HEK293 (cell line): ENCODE results near the gene GJB3.

ENCODE experiments used
- CTCF ChIA-PET: fragments of 350-600 bp; formaldehyde crosslinking; extraction: SDS; loops from one replicate; lab custom pipeline; 2021; ENCODE audit warnings: antibody characterized with exemption; lab: Yijun Ruan, JAX
- POLR2A ChIA-PET: fragments of 300-600 bp; formaldehyde crosslinking; extraction: SDS; loops from one replicate; lab custom pipeline; 2020; ENCODE audit warnings: antibody characterized with exemption, inconsistent platforms; lab: Yijun Ruan, JAX
- H3K27ac ChIP-seq: fragments of 200-500 bp; sonication (Bioruptor generic); 2 replicates; pipeline ENCODE4 v1.5.1; 2014; ENCODE audit warnings: low read depth, low read length, control low read depth, inconsistent platforms; ENCODE audit errors: extremely low read depth
- H3K36me3 ChIP-seq, 2 experiments: fragments of 200-500 bp in 1 of 2; sonication (Bioruptor generic) in 1 of 2; 1 replicate in 1 of 2; 2 replicates in 1 of 2; pipeline ENCODE4 v1.5.1; 2014 to 2017; ENCODE audit warnings: inconsistent platforms in 2 of 2, low read length in 2 of 2; ENCODE audit not compliant: control insufficient read depth in 2 of 2, insufficient read depth in 1 of 2
- H3K4me1 ChIP-seq: fragments of 200-500 bp; sonication (Bioruptor generic); 2 replicates; pipeline ENCODE4 v1.5.1; 2014; ENCODE audit warnings: mild to moderate bottlenecking, low read length, inconsistent platforms; ENCODE audit not compliant: control insufficient read depth, insufficient read depth
- H3K4me3 ChIP-seq: 2 replicates; pipeline ENCODE4 v1.5.1; 2011; ENCODE audit warnings: low read depth, mild to moderate bottlenecking, control low read depth, low read length, moderate library complexity
- H3K9me3 ChIP-seq: fragments of 200-500 bp; sonication (Bioruptor generic); 2 replicates; pipeline ENCODE4 v1.5.1; 2014; ENCODE audit warnings: low read depth, low read length, inconsistent platforms; ENCODE audit not compliant: control insufficient read depth, insufficient read depth
- EGR2 ChIP-seq: fragments of 450-650 bp; formaldehyde crosslinking; IDR thresholded peaks from 2 replicates; pipeline ENCODE4 v1.5.1; 2016; ENCODE audit warnings: low read depth, missing biosample characterization, missing genetic modification characterization
- FEZF1 ChIP-seq: fragments of 450-650 bp; formaldehyde crosslinking; IDR thresholded peaks from 2 replicates; pipeline ENCODE4 v1.5.1; 2016; ENCODE audit warnings: missing biosample characterization, missing genetic modification characterization
- GLI4 ChIP-seq: fragments of 450-650 bp; formaldehyde crosslinking; IDR thresholded peaks from 2 replicates; pipeline ENCODE4 v1.5.1; 2016; ENCODE audit warnings: missing biosample characterization, missing genetic modification characterization
- ZBTB1 ChIP-seq: fragments of 450-650 bp; formaldehyde crosslinking; IDR thresholded peaks from 2 replicates; pipeline ENCODE4 v1.5.1; 2016; ENCODE audit warnings: missing biosample characterization, missing genetic modification characterization
- ZFHX2 ChIP-seq: fragments of 450-650 bp; formaldehyde crosslinking; conservative IDR thresholded peaks from 2 replicates; pipeline ENCODE4 v1.5.1; 2016; ENCODE audit warnings: missing biosample characterization, missing genetic modification characterization
- ZNF112 ChIP-seq: fragments of 450-650 bp; formaldehyde crosslinking; IDR thresholded peaks from 2 replicates; pipeline ENCODE4 v1.5.0; 2017; ENCODE audit warnings: missing biosample characterization, missing genetic modification characterization
- ZNF266 ChIP-seq: fragments of 450-650 bp; formaldehyde crosslinking; IDR thresholded peaks from 2 replicates; pipeline ENCODE4 v1.5.1; 2016; ENCODE audit warnings: missing biosample characterization, missing genetic modification characterization, low read depth
- ZNF366 ChIP-seq: fragments of 450-650 bp; formaldehyde crosslinking; conservative IDR thresholded peaks from 2 replicates; pipeline ENCODE4 v1.5.1; 2016; ENCODE audit warnings: missing biosample characterization, missing genetic modification characterization
- ZNF521 ChIP-seq: fragments of 450-650 bp; formaldehyde crosslinking; IDR thresholded peaks from 2 replicates; pipeline ENCODE4 v1.5.1; 2017; ENCODE audit warnings: missing biosample characterization, mild to moderate bottlenecking, missing genetic modification characterization
- ZNF529 ChIP-seq: fragments of 450-650 bp; formaldehyde crosslinking; IDR thresholded peaks from 2 replicates; pipeline ENCODE4 v1.5.1; 2017; ENCODE audit warnings: missing genetic modification characterization, missing biosample characterization; ENCODE audit not compliant: insufficient replicate concordance
- ZNF658 ChIP-seq: fragments of 450-650 bp; formaldehyde crosslinking; IDR thresholded peaks from 2 replicates; pipeline ENCODE4; 2016; ENCODE audit warnings: missing biosample characterization, missing genetic modification characterization
- TF ChIP-seq, protein P1 (sequence below): fragments of 450-650 bp; formaldehyde crosslinking; IDR thresholded peaks from 2 replicates; pipeline ENCODE4 v1.5.1; 2016; ENCODE audit warnings: missing biosample characterization, missing genetic modification characterization, borderline replicate concordance
- TF ChIP-seq, protein P2 (sequence below): fragments of 450-650 bp; formaldehyde crosslinking; IDR thresholded peaks from 2 replicates; pipeline ENCODE4 v1.5.1; 2016; ENCODE audit warnings: missing biosample characterization, missing genetic modification characterization
- TF ChIP-seq, protein P3 (sequence below): IDR thresholded peaks from 2 replicates; pipeline ENCODE4 v1.6.1; 2011; ENCODE audit warnings: mild to moderate bottlenecking, low read depth, low read length, borderline replicate concordance
- TF ChIP-seq, protein P4 (sequence below): fragments of 450-650 bp; formaldehyde crosslinking; optimal IDR thresholded peaks from 2 replicates; pipeline ENCODE3; 2016; ENCODE audit warnings: missing biosample characterization, mild to moderate bottlenecking, missing genetic modification characterization

GJB3 gene

DNA sequence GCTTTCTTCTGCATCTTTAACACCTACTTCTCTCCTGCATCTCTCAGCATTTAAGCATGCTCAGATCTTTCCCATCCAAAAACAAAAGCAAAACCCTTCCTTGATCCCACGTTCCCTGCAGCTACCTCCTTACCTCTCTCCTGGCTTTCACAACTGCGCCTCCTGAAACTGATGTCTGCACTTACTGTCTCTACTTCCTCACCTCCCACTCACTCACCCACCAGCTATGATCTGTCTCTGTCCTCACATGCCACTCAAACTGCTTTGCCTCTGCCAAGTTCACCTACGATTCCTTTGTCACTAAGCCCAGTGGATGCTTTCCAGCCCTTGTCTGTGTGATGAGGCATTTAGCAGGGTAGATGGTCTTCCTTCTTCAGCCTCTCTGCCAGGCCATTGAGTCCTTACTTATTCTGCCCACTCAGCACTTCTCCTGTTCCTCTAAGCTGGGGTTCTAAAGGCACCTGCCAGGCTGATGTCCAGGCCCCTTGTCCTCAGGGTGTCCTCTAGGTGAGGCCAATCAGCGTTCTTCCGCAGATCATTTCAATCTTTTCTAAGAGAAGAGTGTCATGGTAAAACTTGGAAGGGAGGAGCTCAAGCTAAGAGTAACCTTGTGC is 10.0 kb upstream of the GJB3 start:
- Histone ChIP-seq H3K9me3 (no peaks in the 10 kb centered on the region), H3K4me3 (no peak overlapping the region), H3K4me1 (no peaks in the 10 kb centered on the region), H3K36me3 (no peaks in the 10 kb centered on the region), H3K27ac (no peak overlapping the region)
- POLR2A ChIA-PET = no interaction called here
- CTCF ChIA-PET = interaction anchor here (1.0 kb wide), 1 partner anchor 15 kb away, joined by 3 read pairs; no protein-coding TSS in a partner anchor
- TF ChIP-seq ZNF529 (tag by site-specific recombination) (no peak), ZNF366 (tag by site-specific recombination) (no peak), EGR2 (tag by site-specific recombination) (peak; percentile 98), ZNF521 (tag by site-specific recombination) (no peak), FEZF1 (tag by site-specific recombination) (no peak), ZFHX2 (peak; percentile 87), GLI4 (no peak), ZNF112 (tag by site-specific recombination) (no peak), ZBTB1 (tag by site-specific recombination) (no peak), ZNF266 (no peak)
- TF ChIP-seq, protein P1, sequence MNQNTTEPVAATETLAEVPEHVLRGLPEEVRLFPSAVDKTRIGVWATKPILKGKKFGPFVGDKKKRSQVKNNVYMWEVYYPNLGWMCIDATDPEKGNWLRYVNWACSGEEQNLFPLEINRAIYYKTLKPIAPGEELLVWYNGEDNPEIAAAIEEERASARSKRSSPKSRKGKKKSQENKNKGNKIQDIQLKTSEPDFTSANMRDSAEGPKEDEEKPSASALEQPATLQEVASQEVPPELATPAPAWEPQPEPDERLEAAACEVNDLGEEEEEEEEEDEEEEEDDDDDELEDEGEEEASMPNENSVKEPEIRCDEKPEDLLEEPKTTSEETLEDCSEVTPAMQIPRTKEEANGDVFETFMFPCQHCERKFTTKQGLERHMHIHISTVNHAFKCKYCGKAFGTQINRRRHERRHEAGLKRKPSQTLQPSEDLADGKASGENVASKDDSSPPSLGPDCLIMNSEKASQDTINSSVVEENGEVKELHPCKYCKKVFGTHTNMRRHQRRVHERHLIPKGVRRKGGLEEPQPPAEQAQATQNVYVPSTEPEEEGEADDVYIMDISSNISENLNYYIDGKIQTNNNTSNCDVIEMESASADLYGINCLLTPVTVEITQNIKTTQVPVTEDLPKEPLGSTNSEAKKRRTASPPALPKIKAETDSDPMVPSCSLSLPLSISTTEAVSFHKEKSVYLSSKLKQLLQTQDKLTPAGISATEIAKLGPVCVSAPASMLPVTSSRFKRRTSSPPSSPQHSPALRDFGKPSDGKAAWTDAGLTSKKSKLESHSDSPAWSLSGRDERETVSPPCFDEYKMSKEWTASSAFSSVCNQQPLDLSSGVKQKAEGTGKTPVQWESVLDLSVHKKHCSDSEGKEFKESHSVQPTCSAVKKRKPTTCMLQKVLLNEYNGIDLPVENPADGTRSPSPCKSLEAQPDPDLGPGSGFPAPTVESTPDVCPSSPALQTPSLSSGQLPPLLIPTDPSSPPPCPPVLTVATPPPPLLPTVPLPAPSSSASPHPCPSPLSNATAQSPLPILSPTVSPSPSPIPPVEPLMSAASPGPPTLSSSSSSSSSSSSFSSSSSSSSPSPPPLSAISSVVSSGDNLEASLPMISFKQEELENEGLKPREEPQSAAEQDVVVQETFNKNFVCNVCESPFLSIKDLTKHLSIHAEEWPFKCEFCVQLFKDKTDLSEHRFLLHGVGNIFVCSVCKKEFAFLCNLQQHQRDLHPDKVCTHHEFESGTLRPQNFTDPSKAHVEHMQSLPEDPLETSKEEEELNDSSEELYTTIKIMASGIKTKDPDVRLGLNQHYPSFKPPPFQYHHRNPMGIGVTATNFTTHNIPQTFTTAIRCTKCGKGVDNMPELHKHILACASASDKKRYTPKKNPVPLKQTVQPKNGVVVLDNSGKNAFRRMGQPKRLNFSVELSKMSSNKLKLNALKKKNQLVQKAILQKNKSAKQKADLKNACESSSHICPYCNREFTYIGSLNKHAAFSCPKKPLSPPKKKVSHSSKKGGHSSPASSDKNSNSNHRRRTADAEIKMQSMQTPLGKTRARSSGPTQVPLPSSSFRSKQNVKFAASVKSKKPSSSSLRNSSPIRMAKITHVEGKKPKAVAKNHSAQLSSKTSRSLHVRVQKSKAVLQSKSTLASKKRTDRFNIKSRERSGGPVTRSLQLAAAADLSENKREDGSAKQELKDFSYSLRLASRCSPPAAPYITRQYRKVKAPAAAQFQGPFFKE (tag by site-specific recombination) = no peak
- TF ChIP-seq, protein P2, sequence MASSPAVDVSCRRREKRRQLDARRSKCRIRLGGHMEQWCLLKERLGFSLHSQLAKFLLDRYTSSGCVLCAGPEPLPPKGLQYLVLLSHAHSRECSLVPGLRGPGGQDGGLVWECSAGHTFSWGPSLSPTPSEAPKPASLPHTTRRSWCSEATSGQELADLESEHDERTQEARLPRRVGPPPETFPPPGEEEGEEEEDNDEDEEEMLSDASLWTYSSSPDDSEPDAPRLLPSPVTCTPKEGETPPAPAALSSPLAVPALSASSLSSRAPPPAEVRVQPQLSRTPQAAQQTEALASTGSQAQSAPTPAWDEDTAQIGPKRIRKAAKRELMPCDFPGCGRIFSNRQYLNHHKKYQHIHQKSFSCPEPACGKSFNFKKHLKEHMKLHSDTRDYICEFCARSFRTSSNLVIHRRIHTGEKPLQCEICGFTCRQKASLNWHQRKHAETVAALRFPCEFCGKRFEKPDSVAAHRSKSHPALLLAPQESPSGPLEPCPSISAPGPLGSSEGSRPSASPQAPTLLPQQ = no peak
- TF ChIP-seq, protein P3, sequence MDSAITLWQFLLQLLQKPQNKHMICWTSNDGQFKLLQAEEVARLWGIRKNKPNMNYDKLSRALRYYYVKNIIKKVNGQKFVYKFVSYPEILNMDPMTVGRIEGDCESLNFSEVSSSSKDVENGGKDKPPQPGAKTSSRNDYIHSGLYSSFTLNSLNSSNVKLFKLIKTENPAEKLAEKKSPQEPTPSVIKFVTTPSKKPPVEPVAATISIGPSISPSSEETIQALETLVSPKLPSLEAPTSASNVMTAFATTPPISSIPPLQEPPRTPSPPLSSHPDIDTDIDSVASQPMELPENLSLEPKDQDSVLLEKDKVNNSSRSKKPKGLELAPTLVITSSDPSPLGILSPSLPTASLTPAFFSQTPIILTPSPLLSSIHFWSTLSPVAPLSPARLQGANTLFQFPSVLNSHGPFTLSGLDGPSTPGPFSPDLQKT = no peak
- TF ChIP-seq, all 188 proteins: peak for 2

DNA sequence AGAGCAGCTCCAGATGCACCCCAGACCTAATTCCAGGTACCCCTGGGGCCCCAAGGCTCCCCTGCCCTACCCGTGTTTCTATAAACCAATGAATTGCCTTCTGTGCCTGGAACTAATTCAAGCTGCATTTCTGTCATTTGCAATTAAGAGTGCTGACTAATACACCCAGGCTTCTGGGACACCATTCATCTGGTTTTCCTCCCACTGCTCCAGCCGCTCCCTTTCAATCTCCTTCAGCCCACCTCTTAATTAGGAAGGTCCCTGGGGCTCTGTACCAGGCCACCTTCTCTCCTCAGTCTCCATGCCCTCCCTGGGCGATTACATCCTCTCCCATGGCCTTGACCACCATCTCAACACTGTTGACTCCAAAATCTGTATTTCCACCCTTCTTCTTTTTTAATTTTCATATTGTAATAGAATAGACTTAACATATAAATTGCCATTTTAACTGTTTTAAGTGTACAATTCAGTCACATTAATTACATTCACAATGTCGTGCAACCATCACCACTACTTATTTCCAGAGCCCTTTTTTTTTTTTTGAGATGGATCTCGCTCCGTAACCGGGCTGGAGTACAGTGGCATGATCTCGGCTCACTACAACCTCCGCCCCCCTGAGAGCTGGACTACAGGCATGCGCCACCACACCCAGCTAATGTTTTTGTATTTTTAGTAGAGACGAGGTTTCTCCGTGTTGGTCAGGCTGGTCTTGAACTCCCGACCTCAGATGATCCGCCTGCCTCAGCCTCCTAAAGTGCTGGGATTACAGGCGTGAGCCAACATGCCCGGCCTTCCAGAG is 9.2 kb upstream of the GJB3 start:
- Histone ChIP-seq H3K27ac (no peak overlapping the region), H3K36me3 (no peaks in the 10 kb centered on the region)
- TF ChIP-seq EGR2 (tag by site-specific recombination) (peak; percentile 67), ZNF658 (tag by site-specific recombination) (no peak), ZFHX2 (peak; percentile 28)
- TF ChIP-seq, protein P4, sequence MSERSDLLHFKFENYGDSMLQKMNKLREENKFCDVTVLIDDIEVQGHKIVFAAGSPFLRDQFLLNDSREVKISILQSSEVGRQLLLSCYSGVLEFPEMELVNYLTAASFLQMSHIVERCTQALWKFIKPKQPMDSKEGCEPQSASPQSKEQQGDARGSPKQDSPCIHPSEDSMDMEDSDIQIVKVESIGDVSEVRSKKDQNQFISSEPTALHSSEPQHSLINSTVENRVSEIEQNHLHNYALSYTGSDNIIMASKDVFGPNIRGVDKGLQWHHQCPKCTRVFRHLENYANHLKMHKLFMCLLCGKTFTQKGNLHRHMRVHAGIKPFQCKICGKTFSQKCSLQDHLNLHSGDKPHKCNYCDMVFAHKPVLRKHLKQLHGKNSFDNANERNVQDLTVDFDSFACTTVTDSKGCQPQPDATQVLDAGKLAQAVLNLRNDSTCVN (tag by site-specific recombination) = no peak
- TF ChIP-seq, all 188 proteins: peak for 2
- ChIA-PET POLR2A (no interaction called here), CTCF (interaction anchor here (1.0 kb wide), 1 partner anchor 14 kb away, joined by 3 read pairs; no protein-coding TSS in a partner anchor)
- no peak overlapping the region for H3K4me3 ChIP-seq
- H3K4me1 ChIP-seq = no peaks in the 10 kb centered on the region
- no peaks in the 10 kb centered on the region for H3K9me3 ChIP-seq
